B cell (primary cell): ENCODE data around the gene PMVK. TPM values are rescaled to one million over a fixed set of nuclear protein-coding genes. Genes with fewer than 3 reads are reported as not detected.

ENCODE experiments used
- ATAC-seq: fragments of 200-7000 bp; cut with Tn5 transposase; one replicate; pipeline ENCODE4 v1.10.0; 2021; ENCODE audit warnings: low read depth, mild to moderate bottlenecking, moderate number of reproducible peaks, moderate library complexity
- CTCF ChIA-PET: fragments of 350-600 bp; sonication (Branson Sonifier 250); formaldehyde crosslinking; loops from one replicate; lab custom pipeline; 2021; ENCODE audit warnings: antibody characterized with exemption, inconsistent platforms; lab: Charles Lee
- POLR2A ChIA-PET: fragments of 350-600 bp; sonication (Branson Sonifier 250); formaldehyde crosslinking; loops from one replicate; lab custom pipeline; 2021; ENCODE audit warnings: antibody characterized with exemption; lab: Charles Lee
- DNase-seq: peaks from one replicate; pipeline ENCODE4 v3.0.0; 2013
- H2AFZ ChIP-seq: 2 replicates; pipeline ENCODE4 v1.6.1; 2012; ENCODE audit warnings: mild to moderate bottlenecking, low read depth, low read length; ENCODE audit not compliant: insufficient read depth, poor library complexity, severe bottlenecking
- H3K27ac ChIP-seq, 2 donors: 1 replicate in 1 of 2; 2 replicates in 1 of 2; pipeline ENCODE4 v1.5.1; 2012 to 2013; ENCODE audit warnings: low read length in 2 of 2, mild to moderate bottlenecking in 2 of 2, moderate library complexity in 1 of 2
- H3K27me3 ChIP-seq, 4 experiments: fragments of 200-600 bp in 1 of 4; sonication (generic) in 1 of 4; replicated peaks in 1 of 4; 1 replicate in 2 of 4; 2 replicates in 2 of 4; pipeline versions ENCODE4 v1.6.1 to v1.7.0; 2013 to 2016; ENCODE audit warnings: low read length in 3 of 4, mild to moderate bottlenecking in 2 of 4, mixed read lengths in 1 of 4, moderate library complexity in 1 of 4; ENCODE audit not compliant: insufficient read depth in 4 of 4, control insufficient read depth in 3 of 4; ENCODE audit errors: control extremely low read depth in 1 of 4
- H3K36me3 ChIP-seq, 2 experiments: replicated peaks in 1 of 2; 1 replicate in 1 of 2; 2 replicates in 1 of 2; pipeline versions ENCODE4 v1.6.1 to v1.7.1; 2013; ENCODE audit warnings: low read length in 1 of 2; ENCODE audit not compliant: insufficient read depth in 2 of 2, control insufficient read depth in 1 of 2; ENCODE audit errors: control extremely low read depth in 1 of 2, extremely low read depth in 1 of 2
- H3K4me1 ChIP-seq, 2 donors: fragments of 200-600 bp in 1 of 2; sonication (generic) in 1 of 2; 1 replicate in 1 of 2; 2 replicates in 1 of 2; pipeline versions ENCODE4 v1.5.1 to v1.6.1; 2013 to 2017; ENCODE audit warnings: low read length in 2 of 2; ENCODE audit not compliant: control insufficient read depth in 2 of 2, insufficient read depth in 2 of 2
- H3K4me2 ChIP-seq: replicated peaks from 2 replicates; pipeline ENCODE3; 2012; ENCODE audit warnings: mild to moderate bottlenecking, low read depth, low read length; ENCODE audit not compliant: poor library complexity, severe bottlenecking
- H3K4me3 ChIP-seq, 5 experiments: fragments of 200-600 bp in 1 of 5; sonication (generic) in 1 of 5; 1 replicate in 3 of 5; 2 replicates in 2 of 5; pipeline versions ENCODE4 v1.5.1 to v1.7.0; 2011 to 2016; ENCODE audit warnings: low read length in 4 of 5, mild to moderate bottlenecking in 4 of 5, low read depth in 2 of 5, control low read depth in 1 of 5, moderate library complexity in 1 of 5; ENCODE audit not compliant: insufficient read depth in 1 of 5; ENCODE audit errors: control extremely low read depth in 1 of 5, extremely low read depth in 1 of 5
- H3K79me2 ChIP-seq: fragments of 200-600 bp; sonication (generic); one replicate; pipeline ENCODE4 v1.6.0; 2016; ENCODE audit warnings: low read length; ENCODE audit not compliant: control insufficient read depth, insufficient read depth
- H3K9ac ChIP-seq: fragments of 200-600 bp; sonication (generic); 2 replicates; pipeline ENCODE4 v1.6.1; 2017; ENCODE audit warnings: mild to moderate bottlenecking, low read length, moderate library complexity
- H3K9me3 ChIP-seq, 3 donors: one replicate each; pipeline versions ENCODE4 v1.6.1 to v1.7.1; 2013; ENCODE audit warnings: low read length in 2 of 3; ENCODE audit not compliant: control insufficient read depth in 2 of 3, insufficient read depth in 1 of 3; ENCODE audit errors: control extremely low read depth in 1 of 3
- H4K20me1 ChIP-seq: 2 replicates; pipeline ENCODE4 v1.6.0; 2012; ENCODE audit warnings: mild to moderate bottlenecking, low read length; ENCODE audit not compliant: insufficient read depth, control insufficient read depth, poor library complexity, severe bottlenecking
- H3K27ac Mint-ChIP-seq: one replicate; pipeline ENCODE4 v1.8.0; 2021; ENCODE audit warnings: mixed read lengths
- H3K27me3 Mint-ChIP-seq: one replicate; pipeline ENCODE4 v1.8.0; 2021; ENCODE audit warnings: mixed read lengths
- H3K4me1 Mint-ChIP-seq: one replicate; pipeline ENCODE4 v1.8.0; 2021; ENCODE audit warnings: mixed read lengths
- H3K4me3 Mint-ChIP-seq: one replicate; pipeline ENCODE4 v1.8.0; 2021; ENCODE audit warnings: mixed read lengths
- H3K9me3 Mint-ChIP-seq: one replicate; pipeline ENCODE4 v1.8.0; 2022; ENCODE audit warnings: mixed read lengths; ENCODE audit not compliant: insufficient read depth
- CTCF ChIP-seq: fragments of 200-600 bp; IDR thresholded peaks from one replicate; pipeline ENCODE4 v1.8.0; 2022; ENCODE audit warnings: antibody characterized with exemption, mild to moderate bottlenecking
- EZH2 ChIP-seq: IDR thresholded peaks from 2 replicates; pipeline ENCODE4 v1.6.1; 2012; ENCODE audit warnings: borderline replicate concordance, low read depth, mild to moderate bottlenecking, moderate library complexity, low read length; ENCODE audit not compliant: insufficient read depth, poor library complexity, severe bottlenecking
- WGBS: methylation state at CpG from one replicate; pipeline ENCODE4 v1.1.5; 2013; ENCODE audit warnings: missing lambda C conversion rate; ENCODE audit not compliant: insufficient coverage; 5-methylcytosine and 5-hydroxymethylcytosine counted together
- intact Hi-C: fragments of 100-400 bp; cut with micrococcal nuclease; formaldehyde crosslinking; loops from one replicate; pipeline ENCODE4 v1.10.0; 2022
- polyA plus RNA-seq: library from polyadenylated mRNA; depleted of rRNA; stranded (reverse); fragments of >200 nt; gene quantifications from 2 replicates; pipeline ENCODE4 v1.2.3, GENCODE V29; 2012
- total RNA-seq, 2 donors: library from RNA; stranded (reverse); fragments of 120-200 nt in 1 of 2; gene quantifications; 1 replicate in 1 of 2; 2 replicates in 1 of 2; pipeline versions ENCODE4 v1.2.3 to v1.2.4, GENCODE V29; 2013 to 2022

Gene PMVK
- total and polyA plus RNA-seq, 2 donors (not counting 1 experiment from before 2014, with no cell fraction given) = 15.0 to 15.4 TPM

DNA sequence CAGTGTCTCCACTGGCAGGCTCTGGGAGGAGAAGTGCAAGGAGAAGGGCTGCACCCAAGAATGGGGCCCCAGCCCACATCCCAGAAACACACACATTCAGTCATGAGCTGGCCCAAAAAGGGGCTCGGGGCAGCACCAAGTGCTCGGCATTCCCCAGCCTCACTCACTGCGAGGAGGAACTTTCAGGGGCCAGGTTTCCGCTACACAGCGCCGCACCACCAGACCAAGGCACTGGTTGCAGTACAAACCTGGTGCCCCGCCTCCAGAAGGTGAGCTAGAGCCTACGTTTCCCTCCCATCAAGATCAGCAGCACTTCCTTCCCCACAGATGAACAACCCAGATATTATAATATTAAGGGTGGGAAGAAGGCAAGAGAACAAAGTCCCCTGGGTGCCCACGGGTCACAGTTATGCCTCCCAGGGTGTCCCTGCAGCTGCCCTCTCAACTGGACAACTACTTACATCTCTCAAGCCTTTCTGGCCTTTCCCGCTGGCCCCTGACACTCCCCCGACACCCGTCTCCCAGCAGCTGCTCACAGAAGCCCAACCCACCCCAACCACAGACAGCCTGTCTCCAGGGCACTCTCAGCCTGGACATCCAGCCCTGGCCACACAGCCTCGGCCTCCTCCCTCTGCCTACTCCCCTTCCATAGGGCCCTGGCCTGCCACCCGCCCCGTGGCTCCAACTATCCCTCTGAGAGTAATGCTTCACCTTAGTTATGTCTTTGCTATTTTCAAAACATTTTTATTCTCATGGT lies 15.6 kb upstream of the PMVK start:
- POLR2A ChIA-PET = interaction anchor here (0.6 to 2.2 kb wide), 6 partner anchors 10 to 344 kb away, joined by 3 to 9 read pairs (median 4); partner anchors contain the start of genes PMVK and PYGO2
- CTCF ChIA-PET = interaction anchor here (0.9 to 6.1 kb wide), 7 partner anchors 9 to 99 kb away, joined by 3 to 34 read pairs (median 6); partner anchors contain the start of genes ADAM15, PMVK and PYGO2

More for the DNA sequence above, 15.6 kb upstream of the PMVK start:
- peak; percentile 15 for ATAC-seq
- intact Hi-C loops = no loop called here
- H3K4me1 Mint-ChIP-seq = peaks cover 66% of the 10 kb centered on the region
- H4K20me1 ChIP-seq = peaks cover 58% of the 10 kb centered on the region
- no peaks in the 10 kb centered on the region for H3K27me3 Mint-ChIP-seq
- peak overlapping the region; percentile 42 for H3K9ac ChIP-seq
- H3K4me3 Mint-ChIP-seq = peak overlapping the region; percentile 65
- TF ChIP-seq EZH2 = no peak
- no peak for TF ChIP-seq CTCF
- WGBS = 31% methylated on average over 12 of the region's 15 CpGs
- DNase-seq = peak; percentile 79
- peaks cover 72% of the 10 kb centered on the region for H3K79me2 ChIP-seq
- peaks cover 52 to 63% of the 10 kb centered on the region in 2 donors for H3K4me1 ChIP-seq
- H3K4me2 ChIP-seq = peak overlapping the region; percentile 85
- peak overlapping the region in 2 of 5 experiments; percentile 21 to 22 for H3K4me3 ChIP-seq
- H3K27me3 ChIP-seq = no peaks in the 10 kb centered on the region
- H3K27ac Mint-ChIP-seq = peak overlapping the region; percentile 96
- H3K9me3 ChIP-seq = no peaks in the 10 kb centered on the region
- H3K36me3 ChIP-seq = peaks cover 2 to 45% of the 10 kb centered on the region in 2 experiments
- H3K9me3 Mint-ChIP-seq = no peaks in the 10 kb centered on the region
- H3K27ac ChIP-seq = peak overlapping the region; percentile 99
- no peak overlapping the region for H2AFZ ChIP-seq
